ENCODE measurements around the gene ERCC1. TPM values are rescaled to one million over a fixed set of nuclear protein-coding genes. Genes with fewer than 3 reads are reported as not detected.
A peak's percentile ranks its signal among the peaks of the same experiment; 100 is the strongest.

ERCC1 gene
- total RNA-seq, 1 donor from 2014 or later, result 117 TPM

DNA sequence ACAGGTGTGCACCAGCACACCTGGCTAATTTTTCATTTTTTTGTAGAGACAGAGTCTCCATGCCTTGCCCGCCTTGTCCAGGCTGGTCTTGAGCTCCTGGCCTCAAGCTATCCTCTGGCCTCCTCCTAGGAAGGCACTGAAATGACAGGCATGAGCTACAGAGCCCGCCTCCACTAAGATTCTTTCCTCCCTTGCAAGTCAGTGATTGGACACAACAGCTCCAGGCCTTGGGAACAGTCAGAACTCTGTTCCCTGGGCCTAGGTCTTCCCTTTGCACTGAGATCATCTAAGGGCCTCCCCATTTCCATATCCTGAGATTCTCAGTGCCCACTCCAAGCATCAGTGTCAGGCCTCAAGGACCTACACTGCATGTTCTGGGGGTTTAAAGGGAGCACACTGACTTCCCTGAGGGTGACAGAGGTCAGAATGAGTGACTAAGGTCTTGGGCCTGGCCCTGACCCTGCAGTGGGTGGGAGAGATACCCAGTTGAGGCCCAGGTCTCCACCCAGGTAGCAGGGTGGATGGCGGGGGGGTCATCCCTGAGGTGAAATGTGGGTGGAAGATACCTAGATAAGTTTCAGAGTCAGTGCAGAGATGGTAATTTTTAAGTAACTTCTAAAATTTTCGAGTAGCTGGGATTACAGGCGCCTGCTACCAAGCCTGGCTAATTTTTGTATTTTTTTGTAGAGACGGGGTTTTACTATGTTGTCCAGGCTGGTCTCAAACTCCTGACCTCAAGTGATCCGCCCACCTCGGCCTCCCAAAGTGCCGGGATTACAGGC, 17.3 kb upstream of the ERCC1 start:
- peak overlapping the region; percentile 68 for H3K4me3 Mint-ChIP-seq (ENCODE audit: unreplicated experiment)
- no peak for DNase-seq (ENCODE audit: extremely low spot score, unreplicated experiment)
- no peaks in the 10 kb centered on the region for H3K36me3 Mint-ChIP-seq (ENCODE audit: unreplicated experiment)
- H3K9me3 Mint-ChIP-seq (ENCODE audit: unreplicated experiment), result no peaks in the 10 kb centered on the region
- H3K4me1 Mint-ChIP-seq (ENCODE audit: unreplicated experiment), result peaks cover 28% of the 10 kb centered on the region
- H3K27me3 Mint-ChIP-seq (ENCODE audit: unreplicated experiment), result no peaks in the 10 kb centered on the region
- TF ChIP-seq CTCF (IDR thresholded peaks at IDR 0.05), result no peak
- peak overlapping the region; percentile 89 for H3K27ac Mint-ChIP-seq (ENCODE audit: unreplicated experiment)

DNA sequence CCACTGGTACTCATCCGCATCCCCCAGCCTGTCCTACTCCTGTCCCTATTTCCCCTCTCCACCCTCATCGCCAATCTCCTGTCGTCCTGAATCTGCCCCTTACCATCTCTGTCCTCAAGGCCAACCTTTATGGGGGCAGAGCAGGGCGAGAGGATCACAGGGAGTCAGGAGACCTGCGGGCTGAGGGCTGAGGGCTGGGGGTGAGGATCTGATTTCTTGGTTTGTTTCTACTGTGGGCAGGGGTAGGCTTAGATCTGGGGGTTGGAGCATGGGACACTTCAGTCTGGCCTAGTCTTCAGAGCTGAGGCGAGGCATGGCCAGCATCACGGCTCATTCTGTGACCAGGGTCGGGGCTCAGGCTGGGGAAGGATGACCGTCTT, 16.5 kb upstream of the ERCC1 start:
- Mint-ChIP-seq H3K27me3 (ENCODE audit: unreplicated experiment) (no peaks in the 10 kb centered on the region), H3K4me3 (ENCODE audit: unreplicated experiment) (peak overlapping the region; percentile 68), H3K9me3 (ENCODE audit: unreplicated experiment) (no peaks in the 10 kb centered on the region), H3K27ac (ENCODE audit: unreplicated experiment) (peak overlapping the region; percentile 89), H3K4me1 (ENCODE audit: unreplicated experiment) (peaks cover 28% of the 10 kb centered on the region), H3K36me3 (ENCODE audit: unreplicated experiment) (no peaks in the 10 kb centered on the region)
- no peak for DNase-seq (ENCODE audit: extremely low spot score, unreplicated experiment)
- no peak for TF ChIP-seq CTCF (IDR thresholded peaks at IDR 0.05)

GRCh38 chr19:45439569-45440258, 16.0 kb upstream of the ERCC1 start:
- Mint-ChIP-seq H3K36me3 (ENCODE audit: unreplicated experiment) (no peaks in the 10 kb centered on the region), H3K4me3 (ENCODE audit: unreplicated experiment) (peak overlapping the region; percentile 68), H3K27ac (ENCODE audit: unreplicated experiment) (peak overlapping the region; percentile 89), H3K4me1 (ENCODE audit: unreplicated experiment) (peaks cover 28% of the 10 kb centered on the region), H3K27me3 (ENCODE audit: unreplicated experiment) (no peaks in the 10 kb centered on the region), H3K9me3 (ENCODE audit: unreplicated experiment) (no peaks in the 10 kb centered on the region)
- peak; percentile 94 for DNase-seq (ENCODE audit: extremely low spot score, unreplicated experiment)
- peak; percentile 100 for TF ChIP-seq CTCF (IDR thresholded peaks at IDR 0.05)

DNA sequence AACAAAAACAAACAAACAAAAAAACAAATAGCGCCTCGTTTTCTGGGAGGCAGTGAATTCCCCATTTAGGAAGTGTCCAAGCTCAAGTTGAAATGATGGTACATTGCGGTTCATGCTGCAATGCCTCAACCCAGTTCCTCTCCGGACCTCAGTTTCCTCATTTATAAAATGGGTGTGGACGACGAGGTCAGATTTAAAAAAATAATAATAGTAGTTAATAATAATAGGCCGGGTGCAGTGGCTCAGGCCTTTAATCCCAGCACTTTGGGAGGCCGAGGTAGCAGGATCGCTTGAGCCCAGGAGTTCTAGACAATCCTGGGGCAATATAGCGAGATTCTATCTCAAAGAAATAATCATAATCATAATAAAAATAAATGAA, 15.5 kb upstream of the ERCC1 start:
- H3K36me3 Mint-ChIP-seq (ENCODE audit: unreplicated experiment), result no peaks in the 10 kb centered on the region
- H3K27ac Mint-ChIP-seq (ENCODE audit: unreplicated experiment), result no peak overlapping the region

More for the DNA sequence above, 15.5 kb upstream of the ERCC1 start:
- no peaks in the 10 kb centered on the region for H3K27me3 Mint-ChIP-seq (ENCODE audit: unreplicated experiment)
- peak overlapping the region; percentile 44 for H3K4me3 Mint-ChIP-seq (ENCODE audit: unreplicated experiment)
- H3K4me1 Mint-ChIP-seq (ENCODE audit: unreplicated experiment), result peaks cover 23% of the 10 kb centered on the region
- no peak for DNase-seq (ENCODE audit: extremely low spot score, unreplicated experiment)
- TF ChIP-seq CTCF (IDR thresholded peaks at IDR 0.05), result no peak
- H3K9me3 Mint-ChIP-seq (ENCODE audit: unreplicated experiment), result no peaks in the 10 kb centered on the region

Data from osteocyte (in vitro differentiated cells).